Measurements from ENCODE around the gene WDR11.

WDR11 gene

DNA sequence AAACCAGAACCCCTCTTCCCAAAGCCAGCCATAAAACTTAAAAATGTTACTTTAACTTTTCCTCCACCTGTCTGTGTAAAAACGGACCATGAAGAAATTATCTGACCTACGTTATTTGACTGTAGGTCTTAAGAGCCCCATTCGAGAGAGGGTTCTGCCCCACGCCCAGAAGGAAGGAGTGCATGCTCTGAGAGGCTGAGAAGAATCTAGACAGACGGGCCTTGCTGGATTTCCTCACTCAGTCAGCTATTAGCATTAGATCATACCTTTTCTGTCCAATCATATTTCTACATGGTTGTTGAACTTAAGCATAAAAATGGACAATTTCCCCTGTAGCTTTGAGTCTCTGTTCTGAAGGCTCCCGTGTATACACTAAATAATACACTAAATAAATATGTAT, 38.1 kb upstream of the WDR11 start:
- Histone ChIP-seq H3K4me2 (ENCODE audit: low read depth, low read length) (no peak overlapping the region), H3K4me1 (ENCODE audit: low read length) (no peaks in the 10 kb centered on the region), H3K4me3 (ENCODE audit: low read length) (no peak overlapping the region), H4K20me1 (ENCODE audit: insufficient read depth, low read length) (no peaks in the 10 kb centered on the region), H3K27ac (ENCODE audit: low read length) (no peak overlapping the region), H3K9ac (ENCODE audit: low read length) (no peak overlapping the region), H3K9me2 (replicated peaks; ENCODE audit: insufficient read depth, low read length) (no peaks in the 10 kb centered on the region), H3F3A (ENCODE audit: insufficient read depth, low read length) (no peaks in the 10 kb centered on the region), H3K36me3 (replicated peaks; ENCODE audit: insufficient read depth, low read length) (no peaks in the 10 kb centered on the region), H3K79me2 (ENCODE audit: low read length) (no peaks in the 10 kb centered on the region), H3K27me3 (replicated peaks; ENCODE audit: insufficient read depth, low read length) (no peaks in the 10 kb centered on the region), H2AFZ (ENCODE audit: low read length) (no peak overlapping the region), H3K9me3 (replicated peaks; ENCODE audit: insufficient read depth, low read length) (no peaks in the 10 kb centered on the region)
- DNase-seq = no peak
- TF ChIP-seq EZH2 (optimal IDR thresholded peaks at IDR 0.05; ENCODE audit: low read depth, low read length) (no peak), EZH2phosphoT487 (IDR thresholded peaks at IDR 0.05; ENCODE audit: low read length) (no peak)
- TF ChIP-seq, protein P1, sequence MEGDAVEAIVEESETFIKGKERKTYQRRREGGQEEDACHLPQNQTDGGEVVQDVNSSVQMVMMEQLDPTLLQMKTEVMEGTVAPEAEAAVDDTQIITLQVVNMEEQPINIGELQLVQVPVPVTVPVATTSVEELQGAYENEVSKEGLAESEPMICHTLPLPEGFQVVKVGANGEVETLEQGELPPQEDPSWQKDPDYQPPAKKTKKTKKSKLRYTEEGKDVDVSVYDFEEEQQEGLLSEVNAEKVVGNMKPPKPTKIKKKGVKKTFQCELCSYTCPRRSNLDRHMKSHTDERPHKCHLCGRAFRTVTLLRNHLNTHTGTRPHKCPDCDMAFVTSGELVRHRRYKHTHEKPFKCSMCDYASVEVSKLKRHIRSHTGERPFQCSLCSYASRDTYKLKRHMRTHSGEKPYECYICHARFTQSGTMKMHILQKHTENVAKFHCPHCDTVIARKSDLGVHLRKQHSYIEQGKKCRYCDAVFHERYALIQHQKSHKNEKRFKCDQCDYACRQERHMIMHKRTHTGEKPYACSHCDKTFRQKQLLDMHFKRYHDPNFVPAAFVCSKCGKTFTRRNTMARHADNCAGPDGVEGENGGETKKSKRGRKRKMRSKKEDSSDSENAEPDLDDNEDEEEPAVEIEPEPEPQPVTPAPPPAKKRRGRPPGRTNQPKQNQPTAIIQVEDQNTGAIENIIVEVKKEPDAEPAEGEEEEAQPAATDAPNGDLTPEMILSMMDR (IDR thresholded peaks at IDR 0.05; ENCODE audit: low read length) = no peak

DNA sequence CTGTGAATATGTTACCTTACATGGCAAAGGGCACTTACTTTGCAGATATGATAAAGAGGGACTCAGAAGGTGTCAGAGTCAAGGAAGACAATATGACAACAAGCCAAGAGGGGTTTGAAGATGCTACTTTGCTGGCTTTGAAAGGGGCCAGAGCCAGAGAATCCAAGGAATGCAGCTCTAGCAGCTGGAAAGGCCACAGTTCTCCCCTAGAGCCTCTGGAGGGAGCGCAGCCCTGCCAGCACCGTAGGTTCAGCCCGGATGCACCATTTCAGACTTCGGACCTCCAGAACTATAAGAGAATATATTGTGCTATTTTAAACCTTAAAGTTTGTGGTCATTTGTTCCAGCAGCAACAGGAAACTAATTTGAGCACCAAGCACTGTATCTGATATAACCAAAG, 32.9 kb upstream of the WDR11 start:
- H3K4me3 ChIP-seq (ENCODE audit: low read length) = no peak overlapping the region
- no peak overlapping the region for H3K9ac ChIP-seq (ENCODE audit: low read length)
- no peaks in the 10 kb centered on the region for H3F3A ChIP-seq (ENCODE audit: insufficient read depth, low read length)
- H3K4me2 ChIP-seq (ENCODE audit: low read depth, low read length) = no peak overlapping the region
- H4K20me1 ChIP-seq (ENCODE audit: insufficient read depth, low read length) = no peaks in the 10 kb centered on the region
- no peaks in the 10 kb centered on the region for H3K9me3 ChIP-seq (replicated peaks; ENCODE audit: insufficient read depth, low read length)
- no peaks in the 10 kb centered on the region for H3K36me3 ChIP-seq (replicated peaks; ENCODE audit: insufficient read depth, low read length)
- no peaks in the 10 kb centered on the region for H3K27me3 ChIP-seq (replicated peaks; ENCODE audit: insufficient read depth, low read length)
- H2AFZ ChIP-seq (ENCODE audit: low read length) = no peak overlapping the region
- TF ChIP-seq EZH2phosphoT487 (IDR thresholded peaks at IDR 0.05; ENCODE audit: low read length) = no peak
- TF ChIP-seq EZH2 (optimal IDR thresholded peaks at IDR 0.05; ENCODE audit: low read depth, low read length) = no peak
- TF ChIP-seq, protein P1 (IDR thresholded peaks at IDR 0.05; ENCODE audit: low read length) = no peak
- H3K9me2 ChIP-seq (replicated peaks; ENCODE audit: insufficient read depth, low read length) = no peaks in the 10 kb centered on the region
- H3K27ac ChIP-seq (ENCODE audit: low read length) = no peak overlapping the region
- H3K79me2 ChIP-seq (ENCODE audit: low read length) = no peaks in the 10 kb centered on the region
- no peak for DNase-seq
- H3K4me1 ChIP-seq (ENCODE audit: low read length) = no peaks in the 10 kb centered on the region

DNA sequence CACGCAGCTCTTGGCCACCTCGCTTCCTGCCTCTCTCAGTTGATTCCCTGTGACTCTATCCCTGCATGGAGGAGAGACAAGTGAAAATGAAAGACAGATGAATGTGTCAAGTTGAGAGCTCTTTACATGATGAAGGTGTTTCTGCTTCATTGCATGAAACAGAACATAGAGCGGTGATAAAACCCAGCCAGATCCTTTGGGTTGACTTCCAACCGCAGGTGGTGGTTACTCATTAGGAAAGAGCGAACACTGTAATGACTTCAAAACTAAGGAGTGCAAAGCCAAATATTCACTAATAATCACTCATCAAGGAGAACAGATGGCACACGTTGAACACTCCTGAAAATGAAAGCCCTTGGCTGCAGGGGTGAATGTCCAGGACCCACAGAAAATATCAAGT, 31.8 kb upstream of the WDR11 start:
- TF ChIP-seq EZH2phosphoT487 (IDR thresholded peaks at IDR 0.05; ENCODE audit: low read length) (no peak), EZH2 (optimal IDR thresholded peaks at IDR 0.05; ENCODE audit: low read depth, low read length) (no peak)
- TF ChIP-seq, protein P1 (IDR thresholded peaks at IDR 0.05; ENCODE audit: low read length) = no peak
- Histone ChIP-seq H3K9me3 (replicated peaks; ENCODE audit: insufficient read depth, low read length) (no peaks in the 10 kb centered on the region), H3K4me3 (ENCODE audit: low read length) (no peak overlapping the region), H3K79me2 (ENCODE audit: low read length) (no peaks in the 10 kb centered on the region), H3F3A (ENCODE audit: insufficient read depth, low read length) (no peaks in the 10 kb centered on the region), H2AFZ (ENCODE audit: low read length) (no peak overlapping the region), H3K36me3 (replicated peaks; ENCODE audit: insufficient read depth, low read length) (no peaks in the 10 kb centered on the region), H3K4me2 (ENCODE audit: low read depth, low read length) (no peak overlapping the region), H3K9me2 (replicated peaks; ENCODE audit: insufficient read depth, low read length) (no peaks in the 10 kb centered on the region), H3K27me3 (replicated peaks; ENCODE audit: insufficient read depth, low read length) (no peaks in the 10 kb centered on the region), H3K27ac (ENCODE audit: low read length) (no peak overlapping the region), H3K9ac (ENCODE audit: low read length) (no peak overlapping the region), H4K20me1 (ENCODE audit: insufficient read depth, low read length) (no peaks in the 10 kb centered on the region), H3K4me1 (ENCODE audit: low read length) (no peaks in the 10 kb centered on the region)
- no peak for DNase-seq

Measured in MM.1S (cell line).